ENCODE measurements around the gene KIAA0319L. TPM values are rescaled to one million over a fixed set of nuclear protein-coding genes. Genes with fewer than 3 reads are reported as not detected.

Gene KIAA0319L
- total RNA-seq, 4 donors from 2014 or later = 27.6 to 72.1 (median 53.8) TPM

- Histone ChIP-seq H3K4me3 (peak overlapping the region in 1 of 2 donors; percentile 87), H3K36me3 (no peaks in the 10 kb centered on the region), H3K27me3 (no peaks in the 10 kb centered on the region), H3K9me3 (no peaks in the 10 kb centered on the region), H3K27ac (no peak overlapping the region), H3K4me1 (peaks cover 0 to 11% of the 10 kb centered on the region in 2 donors)
- intact Hi-C loops (cut with DNase I; ENCODE audit: low total_unique reads) = no loop called here
- no peak for TF ChIP-seq POLR2A (IDR thresholded peaks at IDR 0.05)
- no peak for TF ChIP-seq CTCF (IDR thresholded peaks at IDR 0.05)
- no peak for DNase-seq
These were observed 1.4 kb downstream of the KIAA0319L start for GRCh38 chr1:35555601-35556477.

- H3K36me3 ChIP-seq = no peaks in the 10 kb centered on the region
- no peak for DNase-seq
- no peaks in the 10 kb centered on the region for H3K9me3 ChIP-seq
- H3K27me3 ChIP-seq = no peaks in the 10 kb centered on the region
- intact Hi-C loops (cut with DNase I; ENCODE audit: low total_unique reads) = no loop called here
- no peak overlapping the region for H3K27ac ChIP-seq
- TF ChIP-seq POLR2A (IDR thresholded peaks at IDR 0.05) (no peak), CTCF (IDR thresholded peaks at IDR 0.05) (no peak)
- no peak overlapping the region for H3K4me3 ChIP-seq
- peaks cover 0 to 6% of the 10 kb centered on the region in 2 donors for H3K4me1 ChIP-seq
These were observed 2.0 kb downstream of the KIAA0319L start for GRCh38 chr1:35555212-35555584.

GRCh38 chr1:35554266-35555211, 2.7 kb downstream of the KIAA0319L start:
- H3K4me1 ChIP-seq = peaks cover 0 to 6% of the 10 kb centered on the region in 2 donors
- intact Hi-C loops (cut with DNase I; ENCODE audit: low total_unique reads) = no loop called here
- DNase-seq = no peak
- H3K27me3 ChIP-seq = no peaks in the 10 kb centered on the region
- no peaks in the 10 kb centered on the region for H3K36me3 ChIP-seq
- H3K4me3 ChIP-seq = no peak overlapping the region
- no peak overlapping the region for H3K27ac ChIP-seq
- H3K9me3 ChIP-seq = no peaks in the 10 kb centered on the region
- TF ChIP-seq CTCF (IDR thresholded peaks at IDR 0.05) (no peak), POLR2A (IDR thresholded peaks at IDR 0.05) (no peak)

- H3K4me3 ChIP-seq = no peak overlapping the region
These were observed 3.4 kb downstream of the KIAA0319L start for GRCh38 chr1:35553851-35554250.

More at GRCh38 chr1:35553851-35554250, 3.4 kb downstream of the KIAA0319L start:
- Histone ChIP-seq H3K36me3 (no peaks in the 10 kb centered on the region), H3K27me3 (no peaks in the 10 kb centered on the region), H3K4me1 (peaks cover 0 to 1% of the 10 kb centered on the region in 2 donors), H3K27ac (no peak overlapping the region), H3K9me3 (no peaks in the 10 kb centered on the region)
- intact Hi-C loops (cut with DNase I; ENCODE audit: low total_unique reads) = no loop called here
- no peak for TF ChIP-seq CTCF (IDR thresholded peaks at IDR 0.05)
- no peak for TF ChIP-seq POLR2A (IDR thresholded peaks at IDR 0.05)
- DNase-seq = no peak

Measured in uterus (tissue), 4 donors.